PC-9 (cell line): ENCODE results near the gene FAM236D. TPM values are rescaled to one million over a fixed set of nuclear protein-coding genes. Genes with fewer than 3 reads are reported as not detected.
"Not testable (repeated sequence)": the region's sequence is repeated elsewhere in the genome, so short reads cannot be mapped to it uniquely, and the experiment has no call there.

Source experiments
- Bru-seq: library from RNA; stranded (reverse); fragments of 400-500 nt; gene quantifications from one replicate; lab custom pipeline; 2021; lab: Mats Ljungman, UMichigan
- BruChase-seq, 2 experiments: library from RNA; stranded (reverse); fragments of 400-500 nt; gene quantifications; one replicate each; lab custom pipeline; 2021; lab: Mats Ljungman, UMichigan
- BruUV-seq: library from RNA; stranded (reverse); fragments of 400-500 nt; replicated peaks from 2 replicates; lab custom pipeline; 2021; lab: Mats Ljungman, UMichigan
- CTCF ChIA-PET: fragments of 300-600 bp; sonication (Branson Sonifier 250); formaldehyde crosslinking; loops from one replicate; lab custom pipeline; 2022; ENCODE audit warnings: antibody characterized with exemption; lab: Charles Lee
- POLR2A ChIA-PET: fragments of 300-600 bp; sonication (Branson Sonifier 250); formaldehyde crosslinking; loops from one replicate; lab custom pipeline; 2022; ENCODE audit warnings: antibody characterized with exemption; ENCODE audit not compliant: unreplicated experiment; lab: Charles Lee
- DNase-seq, 2 experiments: peaks; one replicate each; pipeline versions ENCODE4 v3.0.0 to v3.0.0-alpha.2; 2015 to 2022; ENCODE audit warnings: mixed read lengths in 1 of 2
- H2AFZ ChIP-seq: fragments of 200-600 bp; sonication (generic); 2 replicates; pipeline ENCODE4 v1.8.1; 2017; ENCODE audit warnings: antibody characterized with exemption
- H3F3A ChIP-seq: fragments of 200-600 bp; sonication (generic); 2 replicates; pipeline ENCODE4 v1.8.1; 2017; ENCODE audit warnings: antibody characterized with exemption, mild to moderate bottlenecking, low read depth; ENCODE audit not compliant: insufficient read depth
- H3K27ac ChIP-seq: fragments of 200-600 bp; sonication (generic); 2 replicates; pipeline ENCODE4 v1.6.1; 2016; ENCODE audit warnings: mixed run types
- H3K27me3 ChIP-seq: fragments of 200-600 bp; sonication (generic); 2 replicates; pipeline ENCODE4 v1.6.1; 2016; ENCODE audit warnings: low read depth, mixed run types; ENCODE audit not compliant: insufficient read depth
- H3K36me3 ChIP-seq: fragments of 200-600 bp; sonication (generic); 2 replicates; pipeline ENCODE4 v1.6.1; 2016; ENCODE audit warnings: low read depth, mixed run types
- H3K4me1 ChIP-seq: fragments of 200-600 bp; sonication (generic); replicated peaks from 2 replicates; pipeline ENCODE4 v1.6.1; 2016; ENCODE audit warnings: mixed run types; ENCODE audit not compliant: insufficient read depth
- H3K4me2 ChIP-seq: fragments of 200-600 bp; sonication (generic); 2 replicates; pipeline ENCODE4 v1.6.1; 2017; ENCODE audit warnings: mixed run types
- H3K4me3 ChIP-seq: fragments of 200-600 bp; sonication (generic); 2 replicates; pipeline ENCODE4 v1.6.1; 2016; ENCODE audit warnings: mixed run types
- H3K79me2 ChIP-seq: fragments of 200-600 bp; sonication (generic); 2 replicates; pipeline ENCODE4 v1.6.1; 2017; ENCODE audit warnings: low read depth, mixed run types
- H3K9me2 ChIP-seq: fragments of 200-600 bp; sonication (generic); 2 replicates; pipeline ENCODE4 v1.8.1; 2017; ENCODE audit warnings: mild to moderate bottlenecking; ENCODE audit not compliant: insufficient read depth
- H3K9me3 ChIP-seq: fragments of 200-600 bp; sonication (generic); 2 replicates; pipeline ENCODE4 v1.8.1; 2016; ENCODE audit warnings: low read depth; ENCODE audit not compliant: insufficient read depth
- H4K20me1 ChIP-seq: fragments of 200-600 bp; sonication (generic); 2 replicates; pipeline ENCODE4 v1.8.1; 2017; ENCODE audit not compliant: insufficient read depth
- intact Hi-C: fragments of 100-400 bp; cut with micrococcal nuclease; formaldehyde crosslinking; loops from one replicate; pipeline ENCODE4 v1.10.0; 2022; ENCODE audit not compliant: unreplicated experiment
- long read RNA-seq: library from polyadenylated mRNA; stranded (forward); transcript quantifications from one replicate; pipeline ENCODE4 v2.0.0, GENCODE V29; 2022
- total RNA-seq: library from RNA; stranded (reverse); gene quantifications from 2 replicates; pipeline ENCODE4 v1.2.3, GENCODE V29; 2021

Gene FAM236D
- total RNA-seq, result not detected in 2 replicates
- not detected for Bru-seq, nascent RNA
- not detected for BruChase-seq, experiment 1, labeled RNA remaining after a 2-hour chase
- not detected for BruChase-seq, experiment 2, labeled RNA remaining after a 6-hour chase
- long read RNA-seq, result 0 reads

- CTCF ChIA-PET, DNase-seq, intact Hi-C loops, H3K79me2 ChIP-seq, H3K4me1 ChIP-seq, BruUV-seq, H4K20me1 ChIP-seq, POLR2A ChIA-PET, H3K27me3 ChIP-seq, H3K9me3 ChIP-seq, H3F3A ChIP-seq, H3K36me3 ChIP-seq, H3K4me2 ChIP-seq, H3K4me3 ChIP-seq, H2AFZ ChIP-seq, H3K27ac ChIP-seq, H3K9me2 ChIP-seq: not testable (repeated sequence)
Observed at GRCh38 chrX:72808110-72808509, at the start of gene FAM236D. TSS of gene FAM236D (minus strand) at chrX:72808210. CDS start at chrX:72808110, 100 bp downstream.

- H3K79me2 ChIP-seq, H3K27ac ChIP-seq, H4K20me1 ChIP-seq, intact Hi-C loops, H3K27me3 ChIP-seq, POLR2A ChIA-PET, H3K4me3 ChIP-seq, BruUV-seq, CTCF ChIA-PET, H3K4me1 ChIP-seq, H3F3A ChIP-seq, H3K9me2 ChIP-seq, DNase-seq, H2AFZ ChIP-seq, H3K4me2 ChIP-seq, H3K36me3 ChIP-seq, H3K9me3 ChIP-seq: not testable (repeated sequence)
Observed at GRCh38 chrX:72837532-72837931, 29.5 kb upstream of the FAM236D start.

GRCh38 chrX:72830701-72831100, 22.7 kb upstream of the FAM236D start:
- DNase-seq, H3K9me2 ChIP-seq, H3F3A ChIP-seq, POLR2A ChIA-PET, H3K27ac ChIP-seq, H3K36me3 ChIP-seq, CTCF ChIA-PET, H2AFZ ChIP-seq, BruUV-seq, H4K20me1 ChIP-seq, H3K4me1 ChIP-seq, H3K4me2 ChIP-seq, H3K27me3 ChIP-seq, intact Hi-C loops, H3K9me3 ChIP-seq, H3K79me2 ChIP-seq, H3K4me3 ChIP-seq: not testable (repeated sequence)

- H3K4me3 ChIP-seq, H3K27ac ChIP-seq, CTCF ChIA-PET, H3K9me2 ChIP-seq, BruUV-seq, H3K9me3 ChIP-seq, POLR2A ChIA-PET, H2AFZ ChIP-seq, H3K4me2 ChIP-seq, H3K79me2 ChIP-seq, H3K4me1 ChIP-seq, H4K20me1 ChIP-seq, H3K27me3 ChIP-seq, H3K36me3 ChIP-seq, H3F3A ChIP-seq, DNase-seq, intact Hi-C loops: not testable (repeated sequence)
Observed at GRCh38 chrX:72790390-72790789, 17.6 kb downstream of the FAM236D start.

- H3K9me2 ChIP-seq, H3K27ac ChIP-seq, H3K36me3 ChIP-seq, H3K4me2 ChIP-seq, intact Hi-C loops, H4K20me1 ChIP-seq, CTCF ChIA-PET, H3K4me1 ChIP-seq, H2AFZ ChIP-seq, POLR2A ChIA-PET, DNase-seq, H3K9me3 ChIP-seq, H3K79me2 ChIP-seq, H3F3A ChIP-seq, H3K27me3 ChIP-seq, BruUV-seq, H3K4me3 ChIP-seq: not testable (repeated sequence)
Observed at GRCh38 chrX:72788142-72788541, 19.9 kb downstream of the FAM236D start.

GRCh38 chrX:72783964-72784363, 24.0 kb downstream of the FAM236D start:
- H3K4me2 ChIP-seq, POLR2A ChIA-PET, H3K79me2 ChIP-seq, H3K4me3 ChIP-seq, H3K27ac ChIP-seq, H3K9me2 ChIP-seq, H3K4me1 ChIP-seq, CTCF ChIA-PET, BruUV-seq, intact Hi-C loops, H3K9me3 ChIP-seq, H2AFZ ChIP-seq, DNase-seq, H3F3A ChIP-seq, H4K20me1 ChIP-seq, H3K36me3 ChIP-seq, H3K27me3 ChIP-seq: not testable (repeated sequence)

GRCh38 chrX:72783365-72783936, 24.6 kb downstream of the FAM236D start:
- POLR2A ChIA-PET, result not testable (repeated sequence)

More at GRCh38 chrX:72783365-72783936, 24.6 kb downstream of the FAM236D start:
- DNase-seq, H3K27me3 ChIP-seq, intact Hi-C loops, H3K36me3 ChIP-seq, BruUV-seq, H3K9me2 ChIP-seq, H3K4me3 ChIP-seq, H4K20me1 ChIP-seq, H3F3A ChIP-seq, H2AFZ ChIP-seq, H3K4me1 ChIP-seq, H3K4me2 ChIP-seq, CTCF ChIA-PET, H3K27ac ChIP-seq, H3K9me3 ChIP-seq, H3K79me2 ChIP-seq: not testable (repeated sequence)
